IPS-NIHi7 (cell line): ENCODE results near the gene C2CD4D.

Source experiments
- DNase-seq: peaks from one replicate; pipeline ENCODE4 v3.0.0; 2012; ENCODE audit warnings: mixed read lengths; ENCODE audit errors: extremely low spot score

Gene C2CD4D

DNA sequence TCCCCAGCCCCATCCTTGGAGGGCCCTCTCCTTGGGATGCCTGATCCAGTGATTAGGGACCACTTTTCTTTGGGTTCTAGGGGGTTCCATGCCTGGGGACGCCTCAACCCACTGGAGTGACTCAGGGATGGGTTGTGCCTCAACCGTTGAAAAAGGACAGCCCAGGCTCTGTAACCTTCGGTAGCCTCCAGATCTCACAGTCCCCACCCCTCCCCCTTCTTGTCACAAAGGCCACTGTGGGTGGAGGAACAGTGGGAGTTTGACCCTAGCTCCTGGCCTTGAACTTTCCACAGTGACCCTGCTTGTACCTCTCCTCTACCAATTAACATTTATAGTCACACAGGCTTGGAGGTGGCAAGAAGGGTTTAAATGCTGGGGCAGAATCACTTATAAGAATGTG lies 5.4 kb downstream of the C2CD4D start:
- no peak for DNase-seq

DNA sequence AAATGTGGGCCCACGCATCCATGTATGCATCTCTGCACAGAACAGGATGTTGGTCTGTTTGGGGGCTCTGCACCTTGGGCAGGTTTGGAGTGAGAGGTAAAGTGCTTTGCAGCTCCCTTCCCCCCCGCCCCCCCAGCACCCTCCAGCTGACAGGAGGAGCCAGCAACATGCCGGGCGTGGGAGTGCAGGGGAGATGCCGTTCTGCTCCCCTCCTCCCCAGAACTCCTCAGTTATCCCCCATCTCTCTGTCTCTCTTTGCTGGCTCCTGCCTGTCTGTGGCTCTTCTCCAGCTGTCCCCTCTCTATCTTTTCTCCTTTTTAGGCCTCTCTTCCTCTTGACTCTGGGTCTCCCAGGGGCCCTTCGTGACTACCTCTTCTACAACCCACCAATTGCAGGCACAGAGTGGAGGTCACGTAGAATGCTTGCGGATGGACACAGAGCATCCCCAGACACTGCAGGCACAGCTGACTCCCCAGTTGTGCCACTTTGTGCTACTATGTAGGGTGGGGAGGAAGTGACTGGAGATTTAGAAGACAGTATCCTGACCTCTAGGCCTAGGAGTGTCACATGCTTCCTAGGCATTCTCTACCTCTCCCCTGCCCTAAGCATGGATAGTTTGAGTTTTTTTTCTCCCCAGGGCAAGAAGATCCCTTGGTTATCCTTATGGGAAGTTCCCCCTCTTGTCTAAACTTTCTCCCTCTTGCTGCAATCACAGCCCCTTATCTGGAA lies 6.3 kb downstream of the C2CD4D start:
- no peak for DNase-seq

DNA sequence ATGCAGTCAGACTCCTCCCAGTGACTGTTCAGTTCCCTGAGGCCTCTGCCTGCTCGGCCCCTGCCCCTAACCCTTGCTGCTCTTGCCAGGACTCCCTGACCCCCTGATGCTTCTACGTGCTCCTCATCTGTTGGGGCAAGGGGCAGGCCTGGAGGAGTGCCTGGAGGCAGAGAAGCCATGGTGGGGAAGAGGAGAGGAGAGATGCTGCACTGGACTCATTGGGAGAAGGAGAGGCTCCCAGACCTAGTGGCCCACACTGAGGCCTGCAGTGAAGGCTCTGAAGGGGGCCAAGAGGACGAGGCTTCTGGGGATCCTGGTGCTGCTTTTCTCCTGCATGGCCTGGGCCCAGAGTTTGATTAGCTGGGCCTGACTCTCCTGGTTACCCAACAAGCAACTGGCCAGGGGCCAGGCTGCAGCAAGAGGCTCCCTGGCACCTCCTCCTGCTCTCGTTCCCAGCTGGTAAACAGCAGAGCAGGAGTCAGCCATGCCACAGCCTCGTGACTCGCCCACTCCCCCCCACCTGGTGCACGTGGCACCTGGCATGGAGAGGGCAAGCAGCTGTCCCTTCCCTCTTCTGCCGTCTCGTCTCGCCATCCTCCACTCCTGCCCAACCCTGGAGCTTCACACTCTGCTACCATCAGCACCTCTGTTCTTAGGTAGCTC lies 7.2 kb downstream of the C2CD4D start:
- no peak for DNase-seq

DNA sequence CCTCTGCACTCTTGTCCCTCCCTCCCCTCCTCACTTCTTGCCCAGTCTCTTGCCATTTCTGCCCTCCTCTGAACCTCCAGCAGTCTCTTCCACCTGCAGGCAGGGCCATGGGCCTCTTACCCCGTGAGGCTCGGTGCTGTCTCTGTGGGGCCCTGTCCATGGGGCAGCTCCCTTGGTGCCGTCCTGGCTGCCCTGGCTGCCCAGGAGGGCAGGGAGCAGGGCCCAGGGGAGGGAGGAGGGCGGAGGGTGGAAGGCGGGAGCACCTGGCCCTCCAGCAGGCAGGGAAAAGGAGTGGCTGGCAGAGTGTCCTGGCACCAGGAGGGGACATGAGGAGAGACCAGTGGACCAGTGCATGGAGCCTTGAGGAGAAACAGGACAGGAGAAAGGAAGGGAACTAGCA lies 8.0 kb downstream of the C2CD4D start, which contains the start of gene RORC:
TSS of gene RORC (minus strand) at position 198 of the 400 bp plus-strand sequence. CDS start at position 160, 38 bp downstream.
- no peak for DNase-seq

DNA sequence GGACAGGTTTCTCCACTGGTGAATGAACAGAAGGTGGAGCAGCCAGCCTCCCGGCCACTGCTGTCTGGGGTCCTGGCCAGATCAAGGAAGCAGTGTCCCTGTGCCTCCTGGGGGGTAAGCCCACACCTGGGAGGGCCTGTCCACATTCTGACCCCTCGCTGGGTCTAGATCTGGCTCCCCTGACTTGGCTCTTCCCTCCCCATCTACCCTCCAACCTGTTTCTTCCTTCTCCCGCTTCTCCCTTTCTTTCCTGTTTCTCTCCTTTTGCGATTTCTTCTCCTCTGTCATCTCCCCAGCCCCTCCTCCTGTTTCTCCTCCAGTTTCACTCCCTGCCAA lies 8.4 kb downstream of the C2CD4D start:
- DNase-seq = no peak

DNA sequence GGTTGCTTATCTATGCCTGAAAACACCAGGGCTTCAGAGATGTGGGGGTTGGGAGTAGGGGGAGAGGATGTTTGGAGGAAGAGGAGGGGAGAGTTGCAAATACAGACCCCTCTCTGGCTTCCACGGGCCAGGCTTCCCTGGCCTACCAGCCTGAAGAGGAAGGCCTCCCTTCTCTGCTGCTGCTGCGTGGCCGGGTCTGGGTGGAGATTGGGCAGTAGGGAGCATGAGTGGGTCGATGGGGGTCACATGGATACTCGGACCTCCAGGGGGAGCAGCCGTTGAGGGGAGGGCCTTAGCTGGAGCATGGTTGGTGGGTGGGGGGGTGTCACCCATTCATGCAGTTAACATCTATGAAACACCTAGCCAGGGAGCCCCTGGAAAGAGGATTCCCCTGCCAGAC lies 9.6 kb downstream of the C2CD4D start:
- no peak for DNase-seq

DNA sequence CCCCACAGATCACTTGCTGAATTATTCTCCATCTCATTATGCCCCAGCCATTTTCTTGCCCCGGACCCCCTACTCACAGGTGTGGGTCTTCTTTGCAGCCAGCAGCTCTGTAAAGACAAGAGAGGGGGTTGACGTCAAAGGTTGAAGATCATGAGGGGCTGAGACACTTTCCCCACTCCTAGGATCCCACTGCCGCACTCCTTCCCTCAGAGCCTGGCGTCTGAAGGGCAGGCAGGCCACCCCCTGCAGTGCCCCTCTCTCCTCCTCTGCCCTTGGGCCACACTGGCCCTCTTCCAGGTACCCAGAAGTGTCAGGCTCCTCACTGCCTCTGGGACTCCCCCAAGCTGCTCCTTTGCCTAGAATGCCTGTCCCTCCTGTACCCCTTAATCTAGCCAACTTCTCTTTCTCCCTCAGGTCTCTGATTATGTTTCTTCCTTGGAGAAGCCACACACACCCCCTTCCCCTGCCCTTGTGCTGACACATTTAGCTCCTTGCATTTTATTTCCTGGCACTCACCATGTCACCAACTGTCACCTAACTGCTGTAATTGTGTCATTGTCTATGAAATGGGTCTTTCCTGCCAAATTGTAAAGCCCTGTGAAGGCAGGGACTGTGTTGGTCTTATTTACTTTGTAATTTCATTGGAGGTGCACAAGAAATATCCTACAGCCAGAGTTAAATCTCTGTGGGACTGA lies 10.1 kb downstream of the C2CD4D start:
- DNase-seq = no peak

DNA sequence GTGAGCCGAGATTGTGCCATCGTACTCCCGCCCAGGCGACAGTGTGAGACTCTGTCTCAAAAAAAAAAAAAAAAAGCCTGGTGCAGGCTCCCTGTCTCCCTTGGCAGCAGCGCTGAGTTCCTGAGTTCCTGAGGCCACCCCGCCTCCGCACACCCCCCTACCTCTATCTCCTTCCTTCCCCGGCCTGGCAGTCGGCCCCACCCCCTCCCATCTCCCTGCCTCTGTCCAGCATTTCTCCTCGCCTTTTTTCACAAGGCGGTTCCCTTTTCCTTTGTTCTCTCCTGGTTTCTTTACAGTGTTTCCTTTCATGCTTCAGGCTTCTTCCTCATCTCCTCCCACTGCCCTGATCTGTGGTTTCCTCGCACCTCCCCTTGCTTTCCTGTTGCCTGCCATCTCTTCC lies 10.7 kb downstream of the C2CD4D start:
- DNase-seq = peak; percentile 92

DNA sequence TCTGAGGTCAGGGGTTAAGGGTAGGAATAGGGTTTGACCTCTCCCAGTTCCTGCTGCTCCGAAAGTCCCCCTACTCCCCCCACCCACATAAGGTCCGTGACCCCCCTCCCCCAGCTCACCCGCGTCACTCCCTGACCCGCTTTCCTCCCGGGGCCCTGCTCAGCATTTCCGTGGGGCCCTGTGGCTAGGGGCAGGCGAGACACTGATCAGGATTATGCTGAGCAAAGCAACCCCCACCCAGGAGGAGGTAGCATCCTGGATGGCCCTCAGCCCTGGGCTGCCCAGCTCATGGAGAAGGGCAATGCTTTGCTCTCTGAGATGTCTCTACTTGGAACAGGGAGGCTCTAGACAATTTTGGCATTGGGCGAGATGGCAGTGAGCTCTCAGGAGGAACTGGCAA lies 11.8 kb downstream of the C2CD4D start:
- DNase-seq = no peak

DNA sequence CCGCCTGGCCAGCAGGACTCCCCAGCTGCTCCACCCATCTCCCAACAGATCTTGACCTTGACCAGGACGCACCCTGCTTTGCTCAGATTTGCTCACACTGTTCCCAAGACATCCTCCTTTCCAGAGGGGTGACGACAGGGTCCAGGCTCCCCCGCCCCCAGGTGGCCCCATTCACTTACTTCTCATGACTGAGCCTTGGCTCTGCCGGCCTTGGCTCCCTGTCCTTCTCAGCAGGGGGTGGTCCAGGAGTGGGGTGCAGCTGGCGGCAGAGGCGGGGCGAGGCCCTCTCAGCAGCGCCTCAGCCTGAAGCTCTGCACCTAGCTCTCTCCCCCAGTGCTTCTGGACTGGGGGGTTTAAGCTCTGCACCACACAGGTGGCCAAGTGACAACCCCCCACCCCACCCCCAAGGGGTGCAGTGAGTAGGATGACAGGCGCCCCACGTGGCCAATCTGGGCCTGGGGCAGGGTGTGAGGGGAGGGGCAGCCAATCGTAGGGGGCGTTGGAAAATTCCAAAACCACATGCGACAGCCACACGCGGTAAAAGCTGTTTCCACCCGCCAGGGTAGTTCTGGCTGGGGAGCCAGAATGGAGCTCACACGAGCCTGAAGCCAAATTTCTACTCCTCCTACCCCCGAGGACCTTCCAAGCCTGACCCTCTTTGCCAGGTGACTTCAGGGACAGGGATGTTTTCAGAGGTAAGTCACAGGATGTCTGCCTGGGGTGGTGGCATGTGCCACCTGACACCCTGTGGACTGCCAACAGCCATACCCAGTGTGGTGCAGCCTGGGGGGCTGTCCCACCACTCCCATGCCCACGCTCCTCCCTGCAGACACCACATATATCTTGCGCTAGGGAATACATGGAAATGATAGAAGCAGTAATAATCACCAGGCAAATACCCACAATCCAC lies 13.6 kb downstream of the C2CD4D start:
- peak; percentile 53 for DNase-seq

DNA sequence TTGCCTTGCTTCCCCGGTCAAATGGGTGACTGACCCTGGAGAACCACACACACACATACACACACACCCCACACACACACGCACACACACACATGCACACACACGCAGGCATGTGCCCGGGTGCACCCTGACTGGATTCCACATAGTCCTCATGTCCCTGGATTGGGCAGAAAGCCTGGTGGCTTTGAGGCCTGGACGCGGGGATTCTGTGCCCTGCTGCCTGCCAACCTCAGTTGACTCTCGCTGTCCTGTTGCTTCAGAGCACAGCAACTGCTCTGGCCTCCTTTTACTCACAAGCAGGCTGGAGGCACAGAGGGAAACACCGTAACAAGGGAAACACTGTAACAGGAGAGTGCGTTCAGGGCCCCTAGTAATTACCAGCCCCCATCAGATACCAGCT lies 14.4 kb downstream of the C2CD4D start:
- DNase-seq = no peak

DNA sequence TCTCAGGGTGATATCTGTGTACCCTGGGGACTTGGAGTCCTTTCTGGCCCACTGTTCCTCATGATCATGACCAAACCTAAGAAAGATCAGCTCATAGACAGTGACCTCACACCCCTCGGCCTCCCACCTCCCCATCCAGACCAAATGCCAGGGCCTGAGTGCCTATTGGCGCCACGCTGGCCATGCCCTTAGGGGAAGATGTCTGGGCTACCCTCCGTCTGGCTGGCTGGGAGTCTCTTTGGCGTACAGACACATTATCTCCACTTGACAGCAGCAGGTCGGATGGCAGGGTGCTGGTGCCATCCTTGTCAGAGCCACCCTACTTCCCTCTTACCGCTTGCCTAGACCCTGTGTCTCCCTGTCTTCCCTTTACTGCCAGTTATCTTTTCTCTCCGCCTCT lies 16.4 kb downstream of the C2CD4D start:
- no peak for DNase-seq

DNA sequence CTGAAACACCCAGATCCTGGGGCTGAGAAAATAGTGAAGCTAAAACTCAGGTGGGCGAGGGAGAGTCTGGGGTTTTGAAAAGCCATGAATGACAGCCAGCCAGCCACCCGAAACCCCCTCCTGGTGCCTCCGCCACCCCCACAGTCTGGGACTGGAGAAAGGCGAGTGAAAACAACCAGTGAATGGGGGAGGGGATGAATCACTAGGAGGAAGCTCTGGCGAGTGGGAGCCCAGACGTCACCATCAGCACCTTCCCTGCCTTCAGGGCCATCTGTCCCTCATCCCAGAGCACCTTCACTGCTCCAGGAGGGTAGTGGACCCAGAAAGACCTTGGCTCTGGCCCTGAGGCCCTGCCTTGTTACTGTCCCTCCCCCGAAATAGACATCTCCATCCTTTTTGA lies 17.2 kb downstream of the C2CD4D start:
- peak; percentile 39 for DNase-seq

DNA sequence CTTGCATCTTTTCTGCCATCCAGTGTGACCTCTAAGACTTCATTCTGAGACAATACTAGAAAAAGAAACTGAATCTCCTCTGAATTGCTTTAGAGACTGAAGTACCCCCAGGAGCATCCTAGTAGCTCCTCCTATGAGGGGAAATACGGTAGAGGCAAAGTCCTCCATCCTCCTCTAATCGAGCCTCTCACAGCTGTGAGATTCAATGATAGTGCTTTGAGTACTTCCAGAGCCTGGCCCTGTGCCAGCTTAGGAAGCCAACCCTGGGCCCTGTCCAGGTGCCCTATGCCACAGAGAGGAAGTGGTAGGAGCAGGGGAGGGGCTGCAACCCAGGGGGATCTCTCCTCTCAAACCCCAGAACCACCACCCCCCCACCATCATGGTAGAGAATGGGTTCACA lies 18.7 kb downstream of the C2CD4D start:
- no peak for DNase-seq

DNA sequence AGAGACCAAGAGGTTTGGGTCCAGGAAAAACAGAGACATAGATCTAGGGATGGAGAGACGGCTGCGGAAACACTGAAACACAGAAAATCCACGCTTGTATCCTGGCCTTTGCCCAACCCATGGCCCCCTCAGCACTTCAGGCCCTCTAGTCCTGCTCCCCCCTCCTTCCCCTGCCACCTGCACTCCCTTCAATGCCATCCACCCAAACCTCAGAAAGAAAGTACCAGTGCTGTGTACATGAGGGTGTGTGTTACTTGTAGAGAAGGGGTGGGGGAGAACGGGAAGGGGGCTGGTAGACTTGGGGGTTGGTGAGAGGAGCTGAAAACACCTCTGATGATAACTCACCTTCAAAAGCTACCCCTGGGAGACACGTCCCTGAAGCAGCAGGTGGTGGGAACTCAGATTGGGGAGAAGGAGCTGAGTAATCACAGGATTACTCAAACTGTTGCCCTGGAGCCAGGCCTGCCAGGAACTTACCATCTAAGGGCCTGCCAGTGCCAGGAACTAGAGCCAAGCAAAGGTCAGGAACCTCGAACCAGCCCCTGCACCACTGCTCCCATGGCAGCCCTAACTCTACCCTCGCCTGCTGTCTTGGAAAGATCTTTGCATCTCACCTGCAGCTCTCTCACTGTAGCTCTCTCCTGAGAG lies 19.5 kb downstream of the C2CD4D start:
- DNase-seq = no peak

DNA sequence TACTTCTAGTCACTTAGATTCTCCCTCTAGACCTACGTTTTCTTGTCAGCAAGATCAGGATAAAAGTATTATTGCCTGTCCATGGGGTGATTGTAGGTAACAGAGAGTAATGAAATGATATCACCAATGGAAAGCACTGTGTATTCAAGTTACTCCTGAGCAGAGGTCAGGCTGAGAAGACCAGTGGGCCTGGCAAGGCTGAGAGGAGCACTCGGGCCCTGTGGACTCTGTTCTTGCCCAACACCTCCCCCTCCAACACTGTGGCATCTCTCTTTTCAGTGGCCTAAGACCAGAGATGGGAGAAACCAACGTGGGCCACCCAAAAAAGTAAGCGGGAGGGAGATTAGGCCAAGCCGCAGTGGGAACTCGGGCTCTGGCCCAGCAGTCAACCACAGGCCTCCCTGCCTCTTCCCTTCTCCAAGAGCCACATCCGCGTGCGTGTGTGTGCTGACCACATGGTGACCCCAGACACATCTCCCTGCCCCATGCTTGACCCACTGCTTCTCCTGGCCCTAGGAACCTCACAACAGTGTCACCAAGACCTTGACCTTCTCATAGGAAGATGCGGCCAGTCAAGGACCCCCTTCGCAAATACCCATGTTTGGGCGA lies 20.3 kb downstream of the C2CD4D start:
- DNase-seq = no peak

DNA sequence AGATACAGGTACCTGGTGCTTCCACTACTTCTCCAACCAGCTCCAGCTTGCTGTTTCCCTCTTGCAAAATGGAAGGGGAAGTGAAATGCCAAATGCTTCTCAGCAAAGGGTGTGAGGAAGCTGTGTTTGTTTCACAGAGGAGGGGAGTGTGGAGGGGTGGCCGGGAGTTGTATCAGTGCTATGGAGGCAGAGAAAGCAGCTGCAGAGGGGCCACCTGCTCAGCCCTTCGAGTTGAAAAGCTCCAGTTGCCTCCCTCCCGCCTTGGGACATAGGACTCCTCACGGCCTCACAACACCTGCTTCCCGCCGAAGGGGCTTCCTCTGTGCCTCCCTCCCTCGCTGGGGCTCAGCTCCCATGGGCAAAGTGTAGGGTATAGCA lies 22.3 kb downstream of the C2CD4D start:
- DNase-seq = no peak

DNA sequence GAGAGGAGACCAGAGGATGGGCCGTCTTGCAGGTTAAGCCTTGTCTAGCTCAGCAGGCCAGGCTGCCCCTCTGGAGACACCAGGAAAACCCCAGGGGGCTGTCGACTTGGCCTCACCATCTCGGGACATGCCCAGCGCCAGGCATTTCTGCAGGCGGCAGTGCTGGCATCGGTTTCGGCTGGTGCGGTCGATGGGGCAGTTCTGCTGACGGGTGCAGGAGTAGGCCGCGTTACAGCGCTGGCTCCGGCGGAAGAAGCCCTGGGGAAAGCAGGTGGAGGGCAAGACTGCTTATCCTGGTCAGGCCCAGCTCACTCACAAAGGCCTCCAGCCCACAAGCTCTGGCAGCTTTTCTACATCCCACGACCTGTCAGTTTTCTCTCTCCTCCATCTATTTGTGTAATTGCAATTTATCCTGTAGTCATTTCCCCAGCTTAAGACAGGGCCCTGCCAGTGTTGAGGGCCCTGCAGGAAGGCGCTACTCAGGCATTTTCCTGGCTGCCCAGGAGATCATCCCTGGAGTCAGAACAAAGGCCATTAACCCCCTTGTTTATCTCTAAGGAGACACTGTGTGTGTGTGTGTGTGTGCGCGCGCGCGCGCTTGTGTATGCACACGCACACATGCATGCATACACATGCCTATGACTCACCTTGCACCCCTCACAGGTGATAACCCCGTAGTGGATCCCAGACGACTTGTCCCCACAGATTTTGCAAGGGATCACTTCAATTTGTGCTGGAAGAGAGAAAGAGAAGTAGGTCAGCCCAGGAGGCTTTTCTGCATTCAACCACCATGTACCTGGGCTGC lies 22.9 kb downstream of the C2CD4D start:
- no peak for DNase-seq

DNA sequence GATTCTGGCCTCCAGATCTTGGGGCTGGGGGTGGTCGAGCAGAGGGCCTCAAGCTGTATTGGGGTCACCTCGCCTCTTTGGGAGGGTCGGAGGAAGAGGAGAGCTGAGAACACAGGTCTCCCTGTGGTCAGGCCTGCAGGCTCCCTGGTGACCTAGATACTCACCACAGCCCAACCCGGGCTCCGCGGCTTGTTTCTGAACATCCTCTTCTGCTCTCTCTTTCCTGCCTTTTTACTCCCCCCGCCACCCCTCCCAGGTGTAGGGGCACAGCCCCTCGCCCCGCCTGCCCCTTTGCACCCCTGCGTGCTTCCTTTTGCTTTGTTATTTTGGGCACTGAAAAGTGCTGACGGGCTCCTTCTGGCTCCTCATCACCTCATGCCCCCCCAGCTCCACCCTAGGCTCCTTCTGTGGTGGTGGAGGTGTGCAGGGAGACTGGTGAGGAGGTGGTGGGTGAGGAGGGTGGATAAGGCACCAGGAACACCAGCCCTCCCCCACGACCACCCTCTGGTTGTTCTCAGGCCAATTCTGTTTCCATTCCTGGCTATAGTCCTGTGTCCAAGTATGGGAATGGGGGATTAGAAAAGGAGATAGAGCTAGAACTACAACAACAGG lies 23.8 kb downstream of the C2CD4D start:
- no peak for DNase-seq
